Cardiac muscle cell (in vitro differentiated cells and primary cell): ENCODE measurements around the gene NDP. TPM values are rescaled to one million over a fixed set of nuclear protein-coding genes. Genes with fewer than 3 reads are reported as not detected.

ENCODE experiments used
- DNase-seq, 2 donors: peaks; one replicate each; pipeline versions ENCODE4 v3.0.0 to v3.0.0-alpha.2; 2010 to 2017; ENCODE audit warnings: low read depth in 1 of 2, low spot score in 1 of 2
- H3K27ac ChIP-seq: fragments of 200-600 bp; sonication (generic); 2 replicates; pipeline ENCODE4 v1.5.1; 2016
- H3K27me3 ChIP-seq: fragments of 200-600 bp; sonication (generic); 2 replicates; pipeline ENCODE4 v1.6.0; 2016; ENCODE audit warnings: control low read depth
- H3K36me3 ChIP-seq: fragments of 200-600 bp; sonication (generic); 2 replicates; pipeline ENCODE4 v1.5.1; 2016; ENCODE audit warnings: control low read depth
- H3K4me1 ChIP-seq: fragments of 200-600 bp; sonication (generic); 2 replicates; pipeline ENCODE4 v1.8.1; 2017; ENCODE audit warnings: low read depth, mild to moderate bottlenecking, mixed run types
- H3K4me3 ChIP-seq: fragments of 200-600 bp; sonication (generic); 2 replicates; pipeline ENCODE4 v1.5.1; 2016; ENCODE audit warnings: mild to moderate bottlenecking
- H3K9me3 ChIP-seq: fragments of 200-600 bp; sonication (generic); 2 replicates; pipeline ENCODE4 v1.5.1; 2017; ENCODE audit warnings: low read depth, mild to moderate bottlenecking, control low read depth
- CTCF ChIP-seq: IDR thresholded peaks from 2 replicates; pipeline ENCODE4 v1.5.1; 2012; ENCODE audit warnings: low read depth, mild to moderate bottlenecking, low read length
- polyA plus RNA-seq: library from polyadenylated mRNA; unstranded; fragments of >200 nt; fragmentation: Nextera tagmentation; extraction: Ambion mirVana; gene quantifications from 2 replicates; pipeline ENCODE4 v1.2.1, GENCODE V29; 2016
- total RNA-seq: library from RNA; depleted of rRNA; stranded (reverse); fragments of >200 nt; gene quantifications from 2 replicates; pipeline ENCODE4 v1.2.3, GENCODE V29; 2016

NDP gene
- total and polyA plus RNA-seq, 2 experiments from 2014 or later, result not detected

GRCh38 chrX:43963726-43964125 is 9.5 kb downstream of the NDP start:
- Histone ChIP-seq H3K27me3 (no peaks in the 10 kb centered on the region), H3K4me3 (no peak overlapping the region), H3K36me3 (no peaks in the 10 kb centered on the region), H3K9me3 (no peaks in the 10 kb centered on the region), H3K4me1 (no peaks in the 10 kb centered on the region), H3K27ac (no peak overlapping the region)
- no peak for DNase-seq
- TF ChIP-seq CTCF, result no peak

DNA sequence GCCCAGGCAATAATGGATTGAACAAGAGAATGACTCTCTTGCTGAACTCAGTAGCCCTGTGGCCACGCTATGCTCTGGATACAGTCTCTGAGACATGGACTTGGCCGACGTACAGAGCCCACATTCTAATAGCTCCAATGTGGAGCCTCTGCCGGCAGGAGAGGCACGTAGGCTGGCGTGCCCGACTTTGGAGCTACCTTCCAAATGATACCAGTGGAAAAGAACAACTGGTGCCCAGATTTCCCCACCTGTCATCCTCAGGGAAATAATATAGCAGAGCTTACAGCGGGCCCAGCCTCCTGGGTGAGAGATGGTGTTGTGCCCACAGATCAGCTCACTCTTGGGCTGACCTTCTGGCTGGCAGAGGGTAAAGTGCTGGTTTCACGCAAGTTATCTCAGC is 10.6 kb downstream of the NDP start:
- DNase-seq, result no peak
- H3K9me3 ChIP-seq, result no peaks in the 10 kb centered on the region
- H3K36me3 ChIP-seq, result no peaks in the 10 kb centered on the region
- TF ChIP-seq CTCF, result no peak
- H3K4me1 ChIP-seq, result no peaks in the 10 kb centered on the region
- no peak overlapping the region for H3K27ac ChIP-seq
- no peak overlapping the region for H3K4me3 ChIP-seq
- no peaks in the 10 kb centered on the region for H3K27me3 ChIP-seq

GRCh38 chrX:43961699-43962098 is 11.5 kb downstream of the NDP start:
- H3K4me1 ChIP-seq, result no peaks in the 10 kb centered on the region
- no peak for DNase-seq
- no peak for TF ChIP-seq CTCF
- H3K36me3 ChIP-seq, result no peaks in the 10 kb centered on the region
- H3K9me3 ChIP-seq, result no peaks in the 10 kb centered on the region
- no peak overlapping the region for H3K27ac ChIP-seq
- no peak overlapping the region for H3K4me3 ChIP-seq
- no peaks in the 10 kb centered on the region for H3K27me3 ChIP-seq

GRCh38 chrX:43958529-43958928 is 14.7 kb downstream of the NDP start:
- peak; percentile 68 to 85 for DNase-seq
- no peak overlapping the region for H3K27ac ChIP-seq

DNA sequence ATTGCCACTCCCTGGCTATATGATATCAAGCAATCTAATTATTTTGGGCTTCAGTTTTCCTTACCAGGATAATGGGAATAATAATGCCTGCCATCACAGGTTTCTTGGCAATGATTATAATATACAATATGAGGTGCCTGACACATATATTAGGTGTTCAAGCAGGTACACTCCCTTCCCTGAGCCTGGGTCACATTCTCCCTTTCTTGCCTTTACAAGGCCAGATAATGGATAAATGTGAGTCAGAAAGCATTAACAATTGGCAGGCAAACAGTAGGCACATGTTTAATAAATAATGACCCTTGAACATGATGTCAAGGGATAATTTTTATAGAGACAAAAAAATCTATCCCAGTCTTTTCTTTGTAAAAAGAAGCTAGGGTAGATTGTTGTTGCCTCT is 17.2 kb downstream of the NDP start:
- Histone ChIP-seq H3K27me3 (no peaks in the 10 kb centered on the region), H3K27ac (no peak overlapping the region), H3K36me3 (no peaks in the 10 kb centered on the region), H3K9me3 (no peaks in the 10 kb centered on the region), H3K4me1 (no peaks in the 10 kb centered on the region), H3K4me3 (no peak overlapping the region)
- DNase-seq, result no peak
- no peak for TF ChIP-seq CTCF

More at GRCh38 chrX:43958529-43958928, 14.7 kb downstream of the NDP start:
- Histone ChIP-seq H3K4me1 (no peaks in the 10 kb centered on the region), H3K9me3 (no peaks in the 10 kb centered on the region), H3K36me3 (no peaks in the 10 kb centered on the region), H3K27me3 (no peaks in the 10 kb centered on the region), H3K4me3 (no peak overlapping the region)
- peak; percentile 62 for TF ChIP-seq CTCF

- H3K9me3 ChIP-seq, result no peaks in the 10 kb centered on the region
- TF ChIP-seq CTCF, result no peak
- DNase-seq, result no peak
- H3K4me3 ChIP-seq, result no peak overlapping the region
- no peaks in the 10 kb centered on the region for H3K36me3 ChIP-seq
- no peaks in the 10 kb centered on the region for H3K27me3 ChIP-seq
- no peak overlapping the region for H3K27ac ChIP-seq
- no peaks in the 10 kb centered on the region for H3K4me1 ChIP-seq
Measured at GRCh38 chrX:43953218-43953617, 20.0 kb downstream of the NDP start.
